ENCODE data around the gene SLAMF1.
"Not testable (repeated sequence)": the region's sequence is repeated elsewhere in the genome, so short reads cannot be mapped to it uniquely, and the experiment has no call there.

DNA sequence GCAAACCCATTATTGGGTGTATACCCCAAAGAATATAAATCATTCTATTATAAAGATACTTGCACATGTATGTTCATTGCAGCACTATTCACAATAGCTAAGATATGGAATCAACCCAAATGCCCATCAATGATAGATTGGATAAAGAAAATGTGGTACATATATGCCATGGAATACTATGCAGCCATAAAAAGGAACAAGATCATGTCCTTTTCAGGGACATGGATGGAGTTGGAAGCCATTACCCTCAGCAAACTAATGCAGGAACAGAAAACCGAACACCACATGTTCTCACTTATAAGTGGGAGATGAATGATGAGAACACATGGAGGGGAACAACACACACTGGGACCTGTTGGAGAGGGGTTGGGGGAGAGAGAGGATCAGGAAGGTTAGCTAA lies 83.6 kb downstream of the SLAMF1 start:
- TF ChIP-seq, protein P1, sequence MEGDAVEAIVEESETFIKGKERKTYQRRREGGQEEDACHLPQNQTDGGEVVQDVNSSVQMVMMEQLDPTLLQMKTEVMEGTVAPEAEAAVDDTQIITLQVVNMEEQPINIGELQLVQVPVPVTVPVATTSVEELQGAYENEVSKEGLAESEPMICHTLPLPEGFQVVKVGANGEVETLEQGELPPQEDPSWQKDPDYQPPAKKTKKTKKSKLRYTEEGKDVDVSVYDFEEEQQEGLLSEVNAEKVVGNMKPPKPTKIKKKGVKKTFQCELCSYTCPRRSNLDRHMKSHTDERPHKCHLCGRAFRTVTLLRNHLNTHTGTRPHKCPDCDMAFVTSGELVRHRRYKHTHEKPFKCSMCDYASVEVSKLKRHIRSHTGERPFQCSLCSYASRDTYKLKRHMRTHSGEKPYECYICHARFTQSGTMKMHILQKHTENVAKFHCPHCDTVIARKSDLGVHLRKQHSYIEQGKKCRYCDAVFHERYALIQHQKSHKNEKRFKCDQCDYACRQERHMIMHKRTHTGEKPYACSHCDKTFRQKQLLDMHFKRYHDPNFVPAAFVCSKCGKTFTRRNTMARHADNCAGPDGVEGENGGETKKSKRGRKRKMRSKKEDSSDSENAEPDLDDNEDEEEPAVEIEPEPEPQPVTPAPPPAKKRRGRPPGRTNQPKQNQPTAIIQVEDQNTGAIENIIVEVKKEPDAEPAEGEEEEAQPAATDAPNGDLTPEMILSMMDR (IDR thresholded peaks at IDR 0.05) = not testable (repeated sequence)
- TF ChIP-seq POLR2A (IDR thresholded peaks at IDR 0.05) = not testable (repeated sequence)

All from adrenal gland (tissue), 5 donors.